HG03521 (cell line): Measurements from ENCODE around the gene CLEC16A.

Source experiments
- ATAC-seq: cut with Tn5 transposase; IDR thresholded peaks from one replicate; pipeline ENCODE4 v1.9.1; 2021; ENCODE audit warnings: mild to moderate bottlenecking, moderate library complexity; ENCODE audit not compliant: unreplicated experiment

CLEC16A gene

GRCh38 chr16:11011326-11011725 is 67.0 kb downstream of the CLEC16A start:
- no peak for ATAC-seq

DNA sequence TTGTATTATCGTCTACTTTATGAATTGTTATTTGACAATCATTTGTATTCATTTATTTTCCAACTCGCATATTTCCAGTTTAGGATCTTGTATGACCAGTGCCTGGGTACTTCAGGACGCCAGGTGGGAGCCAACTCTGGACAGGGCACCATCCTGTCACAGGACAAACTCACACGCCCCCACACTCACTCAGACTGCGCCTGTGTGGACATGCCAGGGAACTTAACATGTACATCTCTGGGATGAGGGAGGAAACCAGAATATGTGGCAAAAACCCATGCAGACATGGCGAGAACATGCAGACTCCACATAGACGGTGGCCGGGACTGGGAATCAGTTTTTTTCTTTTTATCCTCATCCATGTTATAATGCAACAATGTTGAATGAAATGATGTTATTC is 68.5 kb downstream of the CLEC16A start:
- no peak for ATAC-seq

- no peak for ATAC-seq
Observed at GRCh38 chr16:11014136-11014535, 69.8 kb downstream of the CLEC16A start.

DNA sequence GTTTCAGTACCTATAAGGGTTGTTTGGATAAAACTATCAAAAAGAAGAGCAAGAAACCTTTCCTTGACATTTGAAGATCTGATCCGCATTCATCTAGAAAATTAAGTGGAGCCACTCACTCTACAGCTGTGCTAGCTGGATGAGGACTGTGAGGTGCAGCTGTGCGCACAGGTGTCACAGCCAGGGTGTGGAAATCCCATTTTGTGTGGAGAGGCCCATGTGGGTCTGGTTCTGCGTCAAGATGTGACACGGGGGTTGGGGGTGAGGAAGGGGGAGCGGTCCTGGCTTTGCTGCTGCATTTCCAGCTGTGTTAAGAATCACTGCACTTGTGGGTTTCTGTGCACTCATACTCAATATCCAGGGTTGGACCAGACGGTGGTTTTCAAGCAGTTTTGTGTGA is 70.7 kb downstream of the CLEC16A start:
- ATAC-seq: no peak

DNA sequence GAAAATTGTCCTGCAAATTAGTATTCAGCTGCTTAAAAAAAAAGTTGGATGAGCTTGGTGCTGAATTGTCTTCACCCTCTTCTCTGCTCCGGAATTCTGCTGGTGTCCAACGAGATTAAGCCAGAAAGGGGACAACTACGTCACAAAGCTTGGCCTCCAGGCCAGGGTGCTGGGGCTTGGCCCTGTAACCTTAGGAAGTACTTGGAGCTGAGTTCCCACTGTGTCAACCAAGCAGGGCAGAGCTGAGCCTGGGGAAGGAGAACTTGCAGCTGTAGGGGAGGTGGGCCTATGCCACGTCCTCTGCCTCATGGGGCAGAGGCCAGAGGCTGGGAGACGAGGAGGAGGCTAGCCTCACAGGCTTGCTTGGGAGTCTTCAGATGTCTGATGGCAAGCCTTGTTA is 71.2 kb downstream of the CLEC16A start:
- no peak for ATAC-seq

DNA sequence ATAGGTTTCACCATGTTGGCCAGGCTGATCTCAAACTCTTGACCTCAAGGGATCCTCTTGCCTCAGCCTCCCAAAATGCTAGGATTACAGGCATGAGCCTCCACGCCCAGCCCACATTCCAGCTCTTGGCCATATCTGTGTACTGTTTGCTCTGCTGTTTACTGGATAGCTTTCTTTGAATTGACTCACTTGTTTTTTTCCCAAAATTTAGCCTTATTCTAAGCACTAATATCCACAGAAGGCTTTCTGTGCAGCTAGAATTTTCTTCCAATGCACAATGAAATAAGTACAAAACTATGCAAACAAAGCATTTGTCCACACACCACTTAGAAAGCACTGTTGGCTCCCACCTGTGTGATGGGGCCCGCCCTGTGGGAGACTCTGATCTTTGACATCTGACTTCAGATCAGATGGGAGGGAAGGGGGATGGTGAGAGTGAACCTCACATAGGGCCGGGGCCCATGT is 72.2 kb downstream of the CLEC16A start:
- no peak for ATAC-seq

GRCh38 chr16:11016993-11017392 is 72.6 kb downstream of the CLEC16A start:
- ATAC-seq: no peak

DNA sequence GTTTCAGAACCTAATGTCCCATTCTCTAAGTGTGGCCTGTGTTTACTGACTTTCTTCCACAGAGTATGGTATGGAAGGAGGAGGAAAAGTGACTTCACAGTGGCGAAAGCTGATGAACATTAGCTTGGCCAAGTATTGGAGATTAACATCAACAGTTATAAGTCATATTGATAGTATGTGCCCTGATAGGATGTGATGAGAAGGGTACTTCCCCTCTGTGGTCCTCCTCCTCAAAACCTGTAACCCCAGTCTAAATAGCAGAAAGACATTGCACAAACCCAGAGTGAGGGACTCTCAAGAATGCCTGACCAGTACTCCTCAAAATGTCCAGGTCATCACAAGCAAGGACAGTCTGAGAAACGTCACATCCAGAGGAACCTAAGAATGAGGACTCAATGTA is 73.1 kb downstream of the CLEC16A start:
- ATAC-seq: no peak

DNA sequence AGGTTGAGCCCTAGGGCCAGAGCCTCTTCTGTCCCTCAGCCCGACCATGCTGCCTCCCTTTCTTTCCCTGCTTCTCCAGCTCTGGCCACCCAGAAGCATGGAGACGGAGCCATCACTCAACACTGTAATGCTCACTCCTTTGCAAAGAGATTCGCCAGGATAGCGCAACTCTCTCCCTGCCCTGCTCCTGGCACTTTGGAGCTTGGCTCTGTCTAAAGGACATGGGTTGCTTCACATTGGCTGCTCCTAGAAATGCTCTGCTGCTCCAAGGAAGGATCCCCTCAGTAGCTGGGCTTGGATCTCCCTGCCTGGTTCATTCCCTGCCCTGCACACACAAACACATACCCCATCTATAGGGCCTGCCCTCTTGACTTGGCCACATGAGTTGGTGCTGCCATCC is 76.0 kb downstream of the CLEC16A start:
- ATAC-seq: no peak

DNA sequence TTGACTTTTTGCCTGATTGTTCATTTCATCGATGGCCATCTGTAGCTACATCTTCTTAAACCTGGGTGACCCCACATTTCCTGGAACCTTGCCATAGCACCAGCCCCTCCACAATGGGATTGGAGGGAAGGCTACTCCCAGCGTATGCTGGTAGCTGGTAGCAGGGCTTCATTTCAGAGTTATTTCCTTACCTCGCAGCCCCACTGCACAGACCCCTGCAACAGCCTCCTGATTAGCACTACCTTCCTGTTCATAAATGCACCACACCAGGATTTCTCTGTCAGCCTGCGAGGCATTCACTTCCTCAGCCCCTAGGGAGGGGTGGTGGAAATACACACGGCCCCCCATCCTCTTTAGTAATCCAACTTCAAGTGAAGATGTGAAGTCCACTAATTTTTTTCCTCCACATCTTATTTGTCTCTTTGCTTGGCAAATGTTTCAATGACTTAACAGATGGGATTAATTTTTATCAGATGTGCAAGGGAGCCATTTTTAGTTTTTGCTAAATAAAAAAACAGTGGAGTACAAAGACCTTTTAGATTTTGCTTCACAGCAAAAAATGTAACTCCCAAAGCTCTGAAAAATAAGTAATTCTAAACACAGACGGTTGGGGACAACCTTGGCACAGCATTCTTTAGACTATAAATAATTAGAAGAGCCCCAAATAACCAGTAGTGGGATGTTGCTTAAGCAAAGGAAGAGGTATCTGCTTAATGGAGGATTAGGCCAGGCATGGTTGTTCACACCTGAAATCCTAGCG is 76.6 kb downstream of the CLEC16A start:
- no peak for ATAC-seq

GRCh38 chr16:11022002-11022401 is 77.6 kb downstream of the CLEC16A start:
- ATAC-seq: no peak

GRCh38 chr16:11023262-11024039 is 79.1 kb downstream of the CLEC16A start:
- ATAC-seq: no peak

DNA sequence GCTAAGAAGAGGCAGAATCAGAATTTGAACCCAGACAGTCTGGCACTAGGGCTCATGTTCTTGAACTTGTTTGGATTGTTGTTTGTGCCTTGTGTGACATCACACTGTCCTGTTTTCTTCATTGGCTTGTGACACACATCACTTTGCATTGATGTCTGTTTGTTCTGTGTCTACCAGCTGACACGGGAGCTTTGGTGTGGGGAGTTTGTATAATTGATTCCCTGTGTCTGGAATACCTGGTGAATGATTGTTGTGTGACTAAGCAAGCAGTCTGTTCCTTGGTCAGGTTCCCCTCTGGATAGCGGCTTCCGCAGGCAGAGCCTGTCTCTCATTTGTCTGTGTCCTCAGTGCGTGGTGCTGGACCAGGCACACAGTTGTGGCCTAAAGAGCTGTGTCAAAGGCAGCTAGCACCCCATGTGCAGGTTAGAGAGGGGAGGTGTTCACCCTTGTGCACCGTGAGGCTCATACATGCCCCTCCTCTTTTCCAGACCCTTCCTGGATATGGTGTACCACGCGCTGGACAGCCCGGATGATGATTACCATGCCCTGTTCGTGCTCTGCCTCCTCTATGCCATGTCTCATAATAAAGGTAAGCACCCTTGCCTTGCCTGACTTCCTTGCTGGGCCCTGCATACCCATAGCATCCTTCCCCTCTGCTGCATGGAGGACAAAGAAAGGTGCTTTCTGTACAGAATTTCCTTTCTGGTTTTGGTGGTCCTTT is 80.1 kb downstream of the CLEC16A start:
- ATAC-seq: no peak

DNA sequence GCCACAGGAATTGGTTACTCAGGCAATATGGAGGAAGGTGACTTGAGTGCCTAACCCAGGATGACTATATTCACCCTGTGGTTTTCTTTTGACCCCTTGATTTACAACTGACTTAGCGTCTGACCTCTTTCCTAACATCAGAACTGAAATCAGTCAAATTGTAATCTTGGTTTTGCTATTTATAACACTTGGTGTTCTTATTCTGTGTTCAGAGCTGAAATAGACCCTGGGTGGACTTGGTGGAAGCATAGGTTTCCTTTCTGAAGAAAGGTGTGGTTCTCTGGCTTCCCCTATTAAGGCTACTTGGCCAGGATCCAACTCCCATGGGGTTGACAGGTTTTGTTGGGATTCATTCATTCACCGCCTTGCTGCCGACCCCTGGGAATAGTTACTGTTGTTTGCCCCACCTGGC is 80.8 kb downstream of the CLEC16A start:
- ATAC-seq: no peak

- no peak for ATAC-seq
Observed at GRCh38 chr16:11029948-11030347, 85.6 kb downstream of the CLEC16A start.

DNA sequence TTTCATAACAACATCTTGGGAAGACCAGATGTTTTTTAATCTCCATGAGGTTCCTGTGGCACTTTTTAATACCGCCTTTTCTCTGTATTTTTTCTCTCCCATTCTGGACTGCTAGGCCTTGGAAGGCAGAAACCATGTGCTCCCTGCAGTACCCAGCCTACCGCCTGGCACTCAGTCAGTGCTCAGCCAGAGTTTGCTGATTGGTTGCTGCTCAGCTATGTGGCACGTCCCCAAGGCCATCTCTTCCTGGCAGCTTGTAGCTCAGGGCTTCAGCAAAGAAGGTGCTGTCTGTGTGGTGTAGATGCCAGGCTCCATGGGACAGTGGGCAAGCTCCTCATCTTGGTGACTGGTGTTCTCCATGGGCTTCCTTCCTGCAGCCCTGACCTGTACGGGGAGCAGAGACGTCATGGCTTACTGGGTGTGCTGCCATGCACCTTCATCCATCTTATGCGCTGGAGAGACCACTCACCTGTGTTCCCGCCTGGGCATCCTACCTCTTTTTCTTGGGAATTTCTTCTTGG is 86.7 kb downstream of the CLEC16A start:
- no peak for ATAC-seq

DNA sequence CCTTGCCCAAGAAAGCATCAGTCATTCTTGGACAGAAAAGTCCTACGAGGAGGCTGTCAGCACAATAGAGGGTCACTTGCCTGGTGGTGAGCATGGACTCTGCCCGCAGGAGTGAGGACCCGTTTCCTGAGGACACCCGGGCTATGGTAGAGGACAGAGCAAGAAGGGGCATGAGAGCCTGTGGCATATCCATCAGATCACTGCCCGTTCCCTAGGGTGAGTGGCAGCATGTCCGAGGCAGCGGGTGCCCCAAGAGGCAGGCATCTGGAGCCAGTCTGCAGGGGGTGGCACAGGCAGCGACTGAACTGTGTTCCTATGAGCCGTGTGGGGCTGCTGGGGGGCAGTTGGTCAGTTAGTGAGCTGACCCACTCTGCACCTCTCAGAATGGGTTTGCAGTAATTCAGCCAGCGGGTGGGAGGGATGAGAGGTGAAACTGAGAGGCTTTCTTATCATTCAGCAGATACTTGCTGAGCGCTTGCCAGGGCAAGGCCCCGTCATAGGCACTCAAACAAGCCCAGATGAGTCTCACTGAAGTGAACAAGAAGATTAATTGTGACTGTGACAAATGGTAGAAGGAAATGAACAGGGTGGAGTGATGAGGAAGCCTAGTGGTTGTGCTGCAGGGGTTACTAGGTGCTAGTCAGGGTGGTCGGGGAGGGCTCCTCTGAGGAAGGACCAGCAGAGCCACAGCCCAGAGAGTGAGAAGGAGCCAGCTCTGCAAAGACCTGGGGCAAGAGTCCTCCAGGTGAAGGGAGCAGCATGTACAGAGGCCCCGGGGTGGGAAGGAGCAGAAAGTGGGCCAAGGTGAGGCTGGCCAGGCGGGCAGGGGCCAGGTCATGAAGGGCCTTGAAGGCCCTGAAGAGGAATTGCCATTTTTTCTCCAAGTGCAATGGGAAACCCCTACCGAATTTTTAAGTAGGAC is 87.9 kb downstream of the CLEC16A start:
- ATAC-seq: no peak

DNA sequence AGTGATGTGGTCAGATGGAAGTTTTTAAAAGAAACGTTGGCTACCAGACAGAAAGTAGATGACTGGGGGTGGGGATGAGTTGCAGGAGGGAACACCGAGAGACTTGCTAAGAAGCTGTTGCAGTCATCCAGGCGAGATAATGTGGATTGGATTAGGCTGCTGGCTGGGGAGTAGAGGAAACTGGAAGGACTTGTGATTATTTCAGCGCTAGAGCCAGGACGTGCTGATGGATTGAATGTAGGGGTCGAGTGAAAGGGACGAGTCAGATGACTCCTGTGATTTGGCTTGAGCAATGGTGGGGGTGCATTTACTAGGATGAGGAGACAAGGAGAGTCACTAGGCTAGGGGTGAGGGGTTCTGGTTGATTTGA is 88.5 kb downstream of the CLEC16A start:
- no peak for ATAC-seq

DNA sequence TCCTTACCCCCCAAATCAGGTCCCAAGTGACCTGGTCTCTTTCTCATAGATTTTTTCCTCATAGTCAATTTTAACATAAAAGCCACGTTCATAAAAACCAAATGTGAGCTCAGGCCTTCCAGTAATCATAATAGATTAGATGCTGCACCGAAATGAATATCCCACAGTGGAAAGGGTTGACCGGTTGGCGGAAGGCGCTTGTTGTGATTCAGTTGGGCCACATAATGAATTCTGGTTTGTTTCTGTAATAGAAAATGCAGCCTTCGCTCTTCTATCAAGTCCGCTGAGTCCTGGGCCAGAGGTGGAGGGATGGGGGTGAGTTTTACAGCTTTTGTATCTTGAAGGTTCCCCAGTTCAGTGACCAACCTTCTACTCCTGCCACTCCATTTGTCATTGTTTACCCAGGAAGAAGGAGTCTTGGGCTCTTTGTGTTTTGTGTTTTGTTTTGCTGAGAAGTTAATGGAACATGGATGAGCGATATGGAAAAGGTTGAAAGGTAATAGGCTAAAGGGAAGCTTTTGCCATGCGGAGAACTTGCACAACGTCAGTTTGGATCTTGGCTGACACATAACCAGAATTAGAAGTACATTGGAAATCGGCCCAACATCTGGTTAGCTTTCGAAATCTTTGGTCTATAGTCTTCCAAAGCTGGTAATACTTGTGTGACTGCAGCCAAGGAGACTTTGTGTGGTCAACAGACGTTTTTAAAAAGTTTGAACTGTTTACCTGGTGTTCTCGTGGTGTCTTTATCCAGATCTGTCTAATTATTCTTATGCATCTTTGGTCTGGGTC is 89.5 kb downstream of the CLEC16A start:
- ATAC-seq: no peak
